HL-60 (cell line): Measurements from ENCODE around the gene OR2F2.

ENCODE experiments used
- DNase-seq, 2 experiments: peaks; one replicate each; pipeline ENCODE4 v3.0.0-alpha.2; 2010 to 2020; ENCODE audit warnings: low read depth in 1 of 2, low spot score in 1 of 2
- H3K27ac ChIP-seq: fragments of 250-450 bp; sonication (Bioruptor Pico); replicated peaks from 2 replicates; pipeline ENCODE4 v1.5.1; 2020; ENCODE audit warnings: mild to moderate bottlenecking, moderate library complexity
- H3K27me3 ChIP-seq: fragments of 250-450 bp; sonication (Bioruptor Pico); 2 replicates; pipeline ENCODE4 v1.5.1; 2021; ENCODE audit warnings: mild to moderate bottlenecking, moderate library complexity; ENCODE audit not compliant: insufficient read depth, poor library complexity, severe bottlenecking
- H3K4me3 ChIP-seq: replicated peaks from 2 replicates; pipeline ENCODE4 v1.5.1; 2011; ENCODE audit warnings: mild to moderate bottlenecking, control low read depth, low read length; ENCODE audit not compliant: insufficient read depth
- GABPA ChIP-seq: IDR thresholded peaks from 2 replicates; pipeline ENCODE4 v1.6.1; 2012; ENCODE audit warnings: low read depth
- POLR2AphosphoS5 ChIP-seq: IDR thresholded peaks from 2 replicates; pipeline ENCODE4 v1.6.1; 2012; ENCODE audit warnings: low read depth
- SPI1 ChIP-seq: IDR thresholded peaks from 2 replicates; pipeline ENCODE4 v1.6.1; 2012; ENCODE audit warnings: low read depth, mild to moderate bottlenecking, borderline replicate concordance
- TF ChIP-seq, protein P1 (sequence below): IDR thresholded peaks from one replicate; pipeline ENCODE4 v1.5.1; 2011; ENCODE audit warnings: low read length, control low read depth, inconsistent platforms; ENCODE audit not compliant: insufficient read depth
- TF ChIP-seq, protein P2 (sequence below): IDR thresholded peaks from 2 replicates; pipeline ENCODE4 v1.6.1; 2012; ENCODE audit warnings: low read depth; ENCODE audit not compliant: insufficient replicate concordance

The OR2F2 gene

DNA sequence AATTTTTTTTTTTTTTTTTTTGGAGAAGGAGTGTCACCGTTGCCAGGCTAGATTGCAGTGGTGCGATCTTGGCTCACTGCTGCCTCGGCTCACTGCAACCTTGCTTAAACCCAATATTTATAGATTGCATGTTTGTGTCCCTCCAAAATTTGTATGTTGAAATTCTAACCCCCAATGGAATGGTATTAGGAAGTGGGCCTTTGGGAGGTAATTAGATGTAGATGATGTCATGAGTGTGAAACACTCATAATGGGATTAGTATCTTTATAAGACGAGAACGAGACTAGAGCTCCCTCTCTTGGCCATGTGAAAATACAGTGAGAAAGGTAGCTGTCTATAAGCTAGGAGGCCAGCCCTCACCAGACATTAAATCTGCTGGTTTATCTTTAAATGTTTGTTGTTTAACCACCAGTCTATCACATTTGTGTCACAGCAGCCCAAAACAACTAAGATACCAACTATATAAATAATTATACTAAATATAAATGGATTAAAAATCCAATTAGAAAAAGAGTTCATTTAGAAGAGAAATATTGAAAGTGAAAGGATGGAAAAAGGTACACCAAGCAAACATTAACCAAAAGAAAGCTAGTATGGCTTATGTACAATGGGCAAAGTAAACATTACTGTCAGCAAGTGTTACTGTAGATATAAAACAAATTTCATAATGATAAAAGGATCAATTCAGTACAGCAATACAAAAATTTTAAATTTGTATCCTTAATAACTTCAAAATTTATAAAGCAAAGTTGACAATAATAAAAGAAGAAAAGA lies 42.3 kb upstream of the OR2F2 start:
- H3K4me3 ChIP-seq: no peak overlapping the region
- H3K27me3 ChIP-seq: no peaks in the 10 kb centered on the region
- no peak overlapping the region for H3K27ac ChIP-seq
- TF ChIP-seq POLR2AphosphoS5: no peak
- TF ChIP-seq, protein P1, sequence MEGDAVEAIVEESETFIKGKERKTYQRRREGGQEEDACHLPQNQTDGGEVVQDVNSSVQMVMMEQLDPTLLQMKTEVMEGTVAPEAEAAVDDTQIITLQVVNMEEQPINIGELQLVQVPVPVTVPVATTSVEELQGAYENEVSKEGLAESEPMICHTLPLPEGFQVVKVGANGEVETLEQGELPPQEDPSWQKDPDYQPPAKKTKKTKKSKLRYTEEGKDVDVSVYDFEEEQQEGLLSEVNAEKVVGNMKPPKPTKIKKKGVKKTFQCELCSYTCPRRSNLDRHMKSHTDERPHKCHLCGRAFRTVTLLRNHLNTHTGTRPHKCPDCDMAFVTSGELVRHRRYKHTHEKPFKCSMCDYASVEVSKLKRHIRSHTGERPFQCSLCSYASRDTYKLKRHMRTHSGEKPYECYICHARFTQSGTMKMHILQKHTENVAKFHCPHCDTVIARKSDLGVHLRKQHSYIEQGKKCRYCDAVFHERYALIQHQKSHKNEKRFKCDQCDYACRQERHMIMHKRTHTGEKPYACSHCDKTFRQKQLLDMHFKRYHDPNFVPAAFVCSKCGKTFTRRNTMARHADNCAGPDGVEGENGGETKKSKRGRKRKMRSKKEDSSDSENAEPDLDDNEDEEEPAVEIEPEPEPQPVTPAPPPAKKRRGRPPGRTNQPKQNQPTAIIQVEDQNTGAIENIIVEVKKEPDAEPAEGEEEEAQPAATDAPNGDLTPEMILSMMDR: peak; percentile 35
- DNase-seq: peak in 1 of 2 experiments; percentile 25

DNA sequence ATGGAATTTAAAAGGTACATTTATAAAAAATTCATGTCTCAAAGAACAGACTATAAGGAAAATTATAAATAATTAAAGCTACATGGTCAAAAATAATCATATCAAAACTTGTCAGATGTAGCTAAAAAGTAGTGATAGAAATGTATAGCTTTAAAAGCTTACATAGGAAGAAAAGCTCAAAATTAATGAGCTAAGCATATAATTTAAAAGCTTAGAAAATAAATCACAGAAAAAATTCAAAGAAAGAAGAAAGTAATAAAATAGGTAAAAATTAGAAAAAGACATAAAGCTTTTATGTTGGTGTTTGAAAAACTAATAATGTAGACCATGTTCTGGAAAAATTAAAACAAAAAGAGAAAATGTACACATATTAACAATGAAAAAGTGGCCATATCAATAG lies 38.4 kb upstream of the OR2F2 start:
- Histone ChIP-seq H3K27ac (no peak overlapping the region), H3K27me3 (no peaks in the 10 kb centered on the region), H3K4me3 (no peak overlapping the region)
- TF ChIP-seq POLR2AphosphoS5: no peak
- TF ChIP-seq GABPA: no peak
- TF ChIP-seq, protein P1: no peak
- no peak for TF ChIP-seq SPI1
- TF ChIP-seq, protein P2, sequence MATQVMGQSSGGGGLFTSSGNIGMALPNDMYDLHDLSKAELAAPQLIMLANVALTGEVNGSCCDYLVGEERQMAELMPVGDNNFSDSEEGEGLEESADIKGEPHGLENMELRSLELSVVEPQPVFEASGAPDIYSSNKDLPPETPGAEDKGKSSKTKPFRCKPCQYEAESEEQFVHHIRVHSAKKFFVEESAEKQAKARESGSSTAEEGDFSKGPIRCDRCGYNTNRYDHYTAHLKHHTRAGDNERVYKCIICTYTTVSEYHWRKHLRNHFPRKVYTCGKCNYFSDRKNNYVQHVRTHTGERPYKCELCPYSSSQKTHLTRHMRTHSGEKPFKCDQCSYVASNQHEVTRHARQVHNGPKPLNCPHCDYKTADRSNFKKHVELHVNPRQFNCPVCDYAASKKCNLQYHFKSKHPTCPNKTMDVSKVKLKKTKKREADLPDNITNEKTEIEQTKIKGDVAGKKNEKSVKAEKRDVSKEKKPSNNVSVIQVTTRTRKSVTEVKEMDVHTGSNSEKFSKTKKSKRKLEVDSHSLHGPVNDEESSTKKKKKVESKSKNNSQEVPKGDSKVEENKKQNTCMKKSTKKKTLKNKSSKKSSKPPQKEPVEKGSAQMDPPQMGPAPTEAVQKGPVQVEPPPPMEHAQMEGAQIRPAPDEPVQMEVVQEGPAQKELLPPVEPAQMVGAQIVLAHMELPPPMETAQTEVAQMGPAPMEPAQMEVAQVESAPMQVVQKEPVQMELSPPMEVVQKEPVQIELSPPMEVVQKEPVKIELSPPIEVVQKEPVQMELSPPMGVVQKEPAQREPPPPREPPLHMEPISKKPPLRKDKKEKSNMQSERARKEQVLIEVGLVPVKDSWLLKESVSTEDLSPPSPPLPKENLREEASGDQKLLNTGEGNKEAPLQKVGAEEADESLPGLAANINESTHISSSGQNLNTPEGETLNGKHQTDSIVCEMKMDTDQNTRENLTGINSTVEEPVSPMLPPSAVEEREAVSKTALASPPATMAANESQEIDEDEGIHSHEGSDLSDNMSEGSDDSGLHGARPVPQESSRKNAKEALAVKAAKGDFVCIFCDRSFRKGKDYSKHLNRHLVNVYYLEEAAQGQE: no peak
- no peak for DNase-seq

DNA sequence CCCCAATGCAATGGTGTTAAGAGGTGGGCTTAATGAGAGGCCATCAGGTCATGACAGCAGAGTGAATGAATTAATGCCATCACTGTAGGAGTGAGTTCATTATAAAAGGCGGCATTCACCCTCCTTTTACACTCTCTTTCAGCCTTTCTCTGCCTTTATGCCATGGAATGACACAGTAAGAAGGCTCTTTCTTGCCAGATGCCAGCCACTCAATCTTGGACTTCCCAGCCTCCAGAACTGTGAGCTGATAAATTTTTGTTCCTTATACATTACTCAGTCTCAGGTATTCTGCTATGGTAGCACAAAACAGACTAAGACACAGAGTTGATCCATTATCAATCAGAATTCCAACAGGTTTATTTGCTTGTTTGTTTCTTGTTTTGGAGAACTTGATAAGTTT lies 36.2 kb upstream of the OR2F2 start:
- H3K27ac ChIP-seq: no peak overlapping the region
- no peak for TF ChIP-seq POLR2AphosphoS5
- TF ChIP-seq, protein P1: no peak
- no peak for TF ChIP-seq SPI1
- TF ChIP-seq GABPA: no peak
- TF ChIP-seq, protein P2: no peak
- H3K4me3 ChIP-seq: no peak overlapping the region
- H3K27me3 ChIP-seq: no peaks in the 10 kb centered on the region
- no peak for DNase-seq

DNA sequence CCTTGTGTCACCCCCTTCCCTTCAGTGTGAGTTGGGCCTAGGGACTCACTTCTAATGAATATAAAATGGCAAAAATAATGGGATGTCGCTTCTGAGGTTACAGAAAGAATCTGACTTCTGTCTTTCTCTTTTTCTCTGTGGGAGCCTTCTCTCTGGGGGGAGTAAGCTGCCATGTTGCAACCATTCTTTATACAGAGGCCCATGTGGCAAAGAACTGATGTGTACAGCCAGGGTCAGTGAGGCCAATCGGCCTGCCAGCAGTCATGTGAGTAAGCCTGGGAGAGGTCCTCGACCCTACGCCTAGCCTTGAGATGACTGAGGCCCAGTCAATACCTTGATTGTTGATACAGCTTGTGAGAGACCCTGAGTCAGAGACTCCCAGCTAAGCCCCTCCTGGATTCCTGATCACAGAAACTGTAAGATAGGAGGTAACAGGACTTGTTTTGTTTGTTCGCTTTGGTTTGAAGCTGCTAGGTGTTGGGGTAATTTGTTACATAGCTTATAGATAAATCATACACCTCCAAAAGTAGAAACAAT lies 34.7 kb upstream of the OR2F2 start:
- no peak for DNase-seq
- H3K4me3 ChIP-seq: no peak overlapping the region
- no peaks in the 10 kb centered on the region for H3K27me3 ChIP-seq
- no peak overlapping the region for H3K27ac ChIP-seq
- TF ChIP-seq, protein P2: no peak
- TF ChIP-seq SPI1 (no peak), POLR2AphosphoS5 (no peak), GABPA (no peak)
- TF ChIP-seq, protein P1: no peak
